Ramos (cell line): ENCODE data around the gene UBASH3B.

ENCODE experiments used
- in situ Hi-C: fragments of 300-500 bp; cut with MboI; formaldehyde crosslinking; loops from one replicate; pipeline ENCODE4 v1.14.3; 2022; ENCODE audit warnings: low sequenced_read_pairs; ENCODE audit not compliant: unreplicated experiment

The UBASH3B gene

DNA sequence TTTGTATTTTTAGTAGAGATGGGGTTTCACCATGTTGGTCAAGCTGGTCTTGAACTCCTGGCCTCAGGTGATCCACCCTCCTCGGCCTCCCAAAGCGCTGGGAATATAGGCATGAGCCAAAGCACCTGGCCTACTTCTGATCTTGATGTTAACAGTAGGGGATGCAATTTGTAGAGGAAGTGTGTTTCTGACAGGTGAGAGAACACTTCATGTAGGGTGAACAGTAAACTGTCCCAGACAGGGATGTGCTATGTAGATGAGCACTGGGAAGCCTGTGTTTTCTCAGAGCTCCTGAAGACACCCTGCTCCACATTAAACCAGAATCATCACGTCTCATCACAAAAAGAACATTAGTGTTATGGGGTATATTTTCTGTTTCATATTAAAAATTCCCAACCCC, 45.1 kb downstream of the UBASH3B start:
- in situ Hi-C loops: loop anchor here (25.0 kb wide), 1 partner anchor 1263 kb away; no protein-coding TSS in a partner anchor

DNA sequence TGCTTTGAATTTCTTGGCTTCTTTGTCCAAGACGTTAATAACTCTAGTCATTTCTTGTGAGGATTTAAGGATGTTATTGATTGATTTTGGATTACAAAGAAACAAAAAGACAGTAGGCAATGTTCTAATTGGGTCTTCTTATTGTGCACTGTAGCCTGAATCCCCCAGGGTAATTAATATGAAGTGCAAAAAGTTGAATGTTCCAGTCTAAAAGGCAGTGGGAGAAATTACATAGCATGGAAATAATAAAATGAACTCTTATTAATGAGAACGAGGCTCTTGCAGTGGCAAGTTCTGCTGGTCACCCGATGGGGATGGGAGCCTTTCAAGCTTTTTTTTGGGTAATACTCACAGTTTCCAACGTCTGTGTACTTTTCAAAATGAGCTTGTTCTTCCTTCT, 45.6 kb downstream of the UBASH3B start:
- in situ Hi-C loops: loop anchor here (25.0 kb wide), 1 partner anchor 1264 kb away; no protein-coding TSS in a partner anchor

DNA sequence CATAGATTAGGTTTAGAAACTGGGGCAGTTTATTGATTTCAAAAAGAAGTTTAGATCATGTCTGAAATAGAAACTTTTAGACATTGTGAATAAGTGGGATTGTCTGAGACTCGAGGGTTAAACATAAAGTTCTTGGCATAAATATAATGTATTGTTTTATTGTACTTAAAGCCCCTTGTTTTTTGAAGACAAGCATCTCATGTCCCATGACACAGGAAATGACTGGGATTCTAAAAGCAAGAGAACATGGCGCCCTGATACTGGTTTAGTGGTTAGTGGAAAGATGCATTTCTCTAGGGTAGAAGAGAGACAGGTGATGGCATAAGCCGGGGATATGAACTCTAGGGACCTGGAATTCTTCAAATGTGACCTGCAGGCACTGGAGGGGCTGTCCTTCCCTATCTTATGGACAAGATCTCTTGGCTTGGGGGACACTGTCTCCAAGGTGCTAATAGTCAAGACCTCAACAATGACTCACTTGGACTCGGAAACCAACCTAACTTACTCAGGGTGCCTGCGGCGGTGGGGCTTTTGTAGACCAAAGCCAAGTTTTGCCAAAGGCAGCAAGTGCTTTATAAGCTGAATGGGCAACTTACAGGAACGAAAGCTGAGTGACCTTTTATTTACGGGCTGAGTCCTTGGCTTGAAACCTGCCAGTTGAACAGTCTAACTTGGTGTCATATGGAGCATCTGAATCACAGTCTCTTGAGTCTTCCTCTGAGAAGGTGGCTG, 48.2 kb downstream of the UBASH3B start:
- in situ Hi-C loops: loop anchor here (25.0 kb wide), 1 partner anchor 1266 kb away; no protein-coding TSS in a partner anchor

DNA sequence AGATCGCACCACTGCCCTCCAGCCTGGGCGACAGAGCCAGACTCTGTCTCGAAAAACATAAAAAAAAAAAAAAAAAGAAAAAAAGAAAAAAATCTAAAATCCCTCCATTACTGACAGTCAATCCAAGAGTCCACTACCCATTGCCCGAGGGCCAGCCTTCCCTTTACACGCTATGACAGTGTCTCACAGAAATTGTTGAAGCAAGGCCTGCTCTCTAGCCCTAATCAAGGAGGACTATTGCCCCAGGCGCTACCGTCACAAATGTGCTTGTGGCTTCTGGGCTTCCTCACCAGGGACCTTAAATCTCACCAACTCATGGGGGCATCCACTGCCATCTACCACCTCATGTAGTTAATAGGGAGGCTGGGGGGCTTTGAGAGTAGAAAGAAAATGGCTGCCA, 49.9 kb downstream of the UBASH3B start:
- in situ Hi-C loops: loop anchor here (25.0 kb wide), 1 partner anchor 1268 kb away; no protein-coding TSS in a partner anchor

DNA sequence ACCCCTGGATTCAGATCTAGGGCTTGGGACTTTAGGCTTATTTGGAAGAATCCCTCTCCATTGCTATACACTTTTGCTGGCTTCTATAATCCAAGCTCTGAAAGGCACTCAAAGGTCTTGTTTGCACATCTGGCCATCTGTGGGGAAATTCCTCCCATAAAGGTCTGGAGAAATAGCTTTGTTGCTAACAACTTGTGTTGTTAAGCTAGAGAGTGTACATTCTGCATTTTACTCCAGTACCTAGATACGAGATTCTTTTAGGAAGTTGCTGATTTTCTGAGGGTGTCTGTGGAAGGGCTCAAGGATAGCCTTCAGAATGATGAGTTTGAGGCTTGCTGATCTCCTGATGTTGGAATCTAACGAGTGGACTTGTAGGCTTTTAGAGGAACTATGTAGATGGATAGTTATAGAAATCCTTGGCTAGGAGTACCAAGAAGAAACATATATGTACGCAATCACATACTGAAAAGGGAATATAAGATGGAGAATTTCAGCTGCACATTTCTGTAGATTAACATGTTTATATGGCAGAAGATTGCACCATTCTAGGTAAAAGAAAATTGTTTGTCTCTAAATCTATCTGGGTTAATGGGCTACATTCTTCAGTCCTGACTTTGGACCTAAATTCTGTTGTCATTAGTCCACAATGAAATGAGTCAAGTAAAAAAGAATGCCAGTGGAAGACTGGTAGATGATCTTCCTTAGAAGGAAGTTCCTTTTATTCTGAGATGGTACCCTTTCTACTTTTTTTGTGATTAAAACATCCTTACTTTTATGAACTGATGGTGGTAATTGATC, 51.0 kb downstream of the UBASH3B start:
- in situ Hi-C loops: loop anchor here (25.0 kb wide), 1 partner anchor 1269 kb away; no protein-coding TSS in a partner anchor

DNA sequence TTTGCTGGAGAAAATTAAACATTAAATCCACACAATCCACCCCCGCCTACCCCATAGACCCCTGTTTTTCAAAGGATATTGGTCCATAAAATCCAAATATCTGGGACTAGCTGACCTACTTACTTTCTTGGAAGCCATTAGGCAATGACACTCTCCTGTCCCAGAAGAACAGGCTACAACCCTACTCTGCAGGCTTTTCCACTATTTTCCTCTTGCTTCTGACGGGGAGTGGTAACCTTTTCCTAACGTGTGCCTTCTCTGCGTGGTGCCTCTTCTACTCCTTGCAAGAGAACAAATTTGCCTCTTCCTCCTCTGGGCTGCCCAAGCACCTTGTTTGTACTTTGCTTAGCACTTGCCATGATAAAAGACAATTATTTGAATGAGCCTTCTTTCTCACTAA, 51.6 kb downstream of the UBASH3B start:
- in situ Hi-C loops: loop anchor here (25.0 kb wide), 1 partner anchor 1270 kb away; no protein-coding TSS in a partner anchor

DNA sequence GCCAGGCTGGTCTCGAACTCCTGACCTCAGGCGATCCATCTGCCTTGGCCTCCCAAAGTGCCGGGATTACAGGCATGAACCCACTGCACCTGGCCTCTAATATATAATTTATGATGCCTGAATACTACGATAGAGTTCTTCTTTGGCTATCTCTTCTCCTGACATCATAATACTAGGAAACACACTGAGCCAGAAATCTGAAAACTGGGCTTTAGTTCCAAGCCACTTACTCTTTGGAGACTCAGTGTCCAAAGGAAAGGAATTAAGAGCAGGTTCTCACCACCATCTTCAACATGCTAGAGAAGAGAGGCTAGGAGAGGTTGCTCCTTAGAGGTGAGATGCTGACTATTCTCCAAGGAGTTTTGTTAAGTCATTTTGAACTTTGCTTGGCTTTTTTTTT, 52.4 kb downstream of the UBASH3B start:
- in situ Hi-C loops: loop anchor here (25.0 kb wide), 1 partner anchor 1271 kb away; no protein-coding TSS in a partner anchor

DNA sequence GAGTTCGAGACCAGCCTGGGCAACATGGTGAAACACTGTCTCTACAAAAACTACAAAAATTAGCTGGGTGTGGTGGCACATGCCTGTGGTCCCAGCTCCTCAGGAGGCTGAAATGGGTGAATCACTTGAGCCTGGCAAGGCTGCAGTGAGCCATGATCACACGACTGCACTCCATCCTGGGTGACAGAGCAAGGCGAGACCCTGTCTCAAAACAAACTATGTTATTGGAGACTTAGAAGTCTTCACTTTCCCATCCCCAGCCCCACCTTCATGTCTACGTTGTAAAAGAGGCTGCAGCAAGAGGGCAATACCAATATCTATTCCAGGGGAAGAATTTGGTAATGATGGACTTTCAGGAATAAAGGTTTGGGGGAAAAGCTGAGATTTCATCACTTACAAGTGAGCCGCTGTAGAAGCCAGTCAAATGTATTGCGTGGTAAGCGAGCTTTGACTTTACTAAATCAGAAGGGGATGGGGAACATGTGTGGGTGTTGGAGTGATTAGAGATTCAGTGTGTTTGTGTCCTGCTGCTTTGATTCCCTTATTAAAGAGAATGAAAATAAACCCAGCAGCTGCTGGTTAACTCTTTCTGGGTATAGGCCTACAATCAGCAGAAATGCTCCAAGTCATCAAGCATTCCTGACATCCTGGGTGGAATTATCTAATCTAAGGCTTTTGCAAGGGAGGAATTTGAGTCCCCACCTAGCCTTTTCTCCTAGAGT, 53.7 kb downstream of the UBASH3B start:
- in situ Hi-C loops: loop anchor here (25.0 kb wide), 1 partner anchor 1272 kb away; no protein-coding TSS in a partner anchor

DNA sequence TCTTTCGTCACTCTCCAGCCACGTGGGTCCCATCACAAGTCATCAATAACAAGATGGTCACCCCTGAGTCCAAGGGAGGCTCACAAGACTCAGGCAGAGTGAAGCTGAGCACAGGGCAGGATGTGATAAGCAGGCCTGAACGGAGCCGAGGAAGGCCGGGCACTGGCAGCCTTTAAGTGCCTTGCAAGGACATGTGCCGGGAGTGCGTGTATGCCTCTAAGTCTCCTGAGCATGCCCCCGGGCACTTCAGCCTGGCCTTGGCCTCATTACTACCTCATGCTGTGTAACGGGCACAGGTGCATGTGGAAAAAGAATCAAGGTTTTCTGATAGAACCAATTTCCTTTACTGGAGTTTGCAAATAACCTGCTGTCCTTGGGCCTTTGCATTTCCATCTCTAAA, 55.8 kb downstream of the UBASH3B start:
- in situ Hi-C loops: loop anchor here (25.0 kb wide), 1 partner anchor 1274 kb away; no protein-coding TSS in a partner anchor

DNA sequence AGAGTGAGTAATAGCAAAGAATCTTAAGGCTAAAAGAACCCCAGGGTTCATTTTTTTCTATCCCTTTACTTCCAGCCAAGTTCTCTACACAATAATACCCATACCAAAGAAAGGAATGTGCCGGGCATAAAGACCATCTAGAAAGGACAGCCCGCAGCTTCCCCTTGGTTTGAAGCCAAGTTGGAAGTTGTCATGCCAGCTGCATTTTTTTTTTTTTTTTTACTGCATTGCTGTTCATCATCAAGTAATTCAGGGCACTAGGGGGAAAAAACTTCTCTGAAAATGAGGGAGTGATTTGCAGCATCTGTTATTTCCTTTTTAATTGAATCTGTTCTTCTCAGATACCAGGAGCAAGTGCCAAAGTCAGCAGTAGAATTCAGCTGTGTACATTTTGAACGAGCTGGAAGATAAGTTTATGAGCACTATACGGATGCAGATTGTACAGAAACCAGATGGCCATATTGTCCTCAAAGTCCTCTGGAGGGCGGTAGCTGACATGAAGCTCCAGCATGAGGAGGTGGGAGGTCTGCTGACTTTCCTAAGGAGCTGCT, 56.4 kb downstream of the UBASH3B start:
- in situ Hi-C loops: loop anchor here (25.0 kb wide), 1 partner anchor 1275 kb away; no protein-coding TSS in a partner anchor

DNA sequence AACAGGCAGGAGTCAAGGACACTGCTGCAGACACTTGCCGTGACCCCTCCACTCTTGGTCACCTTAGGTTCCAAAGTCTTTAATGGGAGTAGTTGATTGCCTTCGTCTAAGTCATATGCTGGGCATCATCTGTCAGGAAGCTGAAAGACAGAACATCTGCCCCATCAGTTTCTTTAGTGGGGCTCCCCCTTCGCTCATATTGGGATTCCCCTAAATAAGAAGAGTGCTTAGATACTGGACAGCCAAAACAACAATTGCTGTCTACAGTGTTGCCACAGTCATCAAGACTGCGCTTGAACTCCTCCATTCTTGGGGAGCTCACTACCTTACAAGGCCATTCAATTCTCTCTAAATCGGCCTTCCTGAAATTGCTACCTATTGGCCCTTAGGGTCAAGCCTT, 58.5 kb downstream of the UBASH3B start:
- in situ Hi-C loops: loop anchor here (25.0 kb wide), 1 partner anchor 1277 kb away; no protein-coding TSS in a partner anchor

DNA sequence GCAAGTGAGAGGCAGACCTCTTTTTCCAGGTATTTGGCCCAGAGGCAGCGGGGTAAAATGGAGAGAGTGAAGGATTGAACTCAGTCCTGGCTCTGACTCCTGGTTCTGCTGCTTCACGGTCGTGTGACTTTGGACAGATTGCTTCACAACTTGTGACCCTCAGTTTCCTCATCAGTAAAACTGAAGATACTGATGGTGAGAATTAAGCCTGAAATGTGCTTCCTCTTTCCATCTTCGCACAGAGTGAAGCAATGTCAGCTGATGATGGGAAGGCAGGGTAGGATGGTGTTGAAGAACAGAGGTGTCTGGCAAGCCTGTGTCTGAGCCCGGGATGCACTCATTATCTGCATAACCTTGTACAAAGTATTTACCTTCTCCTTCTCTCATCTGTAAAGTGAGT, 59.0 kb downstream of the UBASH3B start:
- in situ Hi-C loops: loop anchor here (25.0 kb wide), 1 partner anchor 1277 kb away; no protein-coding TSS in a partner anchor

DNA sequence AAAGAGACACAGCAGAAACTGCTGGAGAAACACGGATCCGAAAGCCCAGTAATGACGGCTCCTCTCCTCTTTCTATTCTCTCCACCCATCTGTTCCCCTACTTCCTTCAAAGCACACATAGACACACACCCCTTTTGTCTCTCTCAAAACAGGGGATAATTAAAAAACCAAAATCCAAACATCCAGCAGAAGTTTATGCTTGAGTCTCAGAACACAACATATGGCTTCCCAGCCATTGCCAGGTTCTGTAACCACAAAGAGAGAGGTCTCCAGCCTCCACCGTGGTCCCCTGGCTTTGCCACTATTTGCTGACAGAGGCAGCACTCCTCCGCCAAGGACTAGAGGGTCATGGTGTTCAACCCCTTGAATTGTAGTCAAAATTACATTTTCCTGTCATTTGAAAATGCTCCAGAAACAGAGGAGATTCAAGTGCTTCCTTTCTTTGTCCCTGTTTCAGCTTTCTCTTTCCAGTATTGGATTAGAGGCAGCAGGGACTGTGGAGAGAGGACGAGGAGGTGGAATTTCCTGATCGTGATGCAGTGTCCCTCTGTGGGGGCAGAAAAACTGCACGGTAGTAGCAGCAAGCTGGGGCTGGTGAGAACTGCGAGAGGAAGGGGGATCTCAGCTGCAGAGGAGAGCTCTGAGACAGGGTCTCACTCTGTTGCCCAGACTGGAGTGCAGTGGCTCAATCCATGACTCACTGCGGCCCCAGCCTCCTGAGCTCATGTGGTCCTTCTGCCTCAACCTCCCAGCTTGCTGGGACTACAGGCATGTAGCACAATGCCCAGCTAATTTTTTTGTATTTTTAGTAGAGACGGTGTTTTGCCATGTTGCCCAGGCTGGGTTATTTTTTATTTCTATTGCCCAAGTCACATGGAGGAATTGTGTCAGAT, 60.3 kb downstream of the UBASH3B start:
- in situ Hi-C loops: loop anchor here (25.0 kb wide), 1 partner anchor 1278 kb away; no protein-coding TSS in a partner anchor

DNA sequence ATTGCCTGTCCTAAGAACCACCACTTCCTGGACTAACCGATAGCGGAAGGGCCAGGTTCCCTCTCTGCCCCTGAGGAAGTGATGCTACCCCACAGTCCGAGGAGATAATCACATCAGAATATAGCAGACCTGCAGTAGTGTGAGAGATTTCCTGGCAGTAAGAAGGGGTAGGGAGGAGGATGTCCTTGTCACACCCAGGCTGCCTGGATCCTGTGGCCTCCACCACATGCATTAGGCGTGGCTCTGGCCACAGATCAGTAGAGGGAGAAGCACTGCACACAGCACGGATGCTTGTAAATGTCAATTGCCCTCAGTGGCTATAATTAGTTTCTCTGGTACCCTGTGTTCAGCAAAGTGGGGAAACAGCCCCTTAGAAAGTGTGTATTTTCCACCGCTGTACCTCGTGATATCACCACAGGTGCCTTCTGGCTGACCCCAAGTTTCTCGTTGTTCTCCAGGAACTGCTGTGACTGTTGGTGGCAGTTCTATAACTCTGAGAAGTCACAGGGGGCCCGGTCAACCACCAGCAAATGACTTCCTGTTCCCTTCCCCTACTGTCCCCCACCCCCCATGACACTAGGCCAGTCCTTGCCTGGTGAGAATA, 61.8 kb downstream of the UBASH3B start:
- in situ Hi-C loops: loop anchor here (25.0 kb wide), 1 partner anchor 1280 kb away; no protein-coding TSS in a partner anchor

DNA sequence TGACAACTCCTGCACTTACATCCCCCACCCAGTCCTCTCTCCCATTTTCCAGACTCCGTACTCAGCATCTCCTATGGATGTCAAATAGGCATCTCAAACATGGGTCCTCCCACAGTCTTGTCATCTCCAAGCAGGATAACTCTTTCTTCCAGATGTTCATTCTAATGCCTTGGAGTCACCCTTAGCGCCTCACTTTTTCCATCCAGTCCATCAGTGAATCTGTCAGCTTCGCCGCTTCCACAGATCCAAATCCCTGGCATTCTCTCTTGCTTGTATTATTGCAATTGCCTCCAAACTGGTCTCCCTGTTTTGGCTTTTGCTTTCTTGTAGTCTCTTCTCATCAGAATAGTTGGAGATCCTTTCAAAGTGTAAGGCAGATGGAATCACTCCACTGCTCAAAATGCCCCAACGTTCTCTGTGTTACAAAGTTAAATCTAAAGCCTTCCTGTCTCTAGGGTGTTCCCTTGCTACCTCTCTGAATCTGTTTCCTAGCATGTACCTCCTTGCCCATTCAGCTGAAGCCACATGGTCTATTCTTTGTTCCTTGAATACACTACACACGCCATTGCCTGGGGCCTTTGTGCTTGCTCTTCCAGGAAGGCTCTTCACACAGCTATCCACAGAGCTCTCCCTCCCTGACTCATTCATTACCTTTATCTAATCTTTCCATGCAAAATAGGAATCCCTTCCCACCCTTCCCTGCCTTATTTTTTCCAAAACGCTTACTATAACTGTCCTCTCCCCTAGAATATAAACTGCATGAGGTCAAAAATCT, 64.8 kb downstream of the UBASH3B start:
- in situ Hi-C loops: loop anchor here (25.0 kb wide), 1 partner anchor 1283 kb away; no protein-coding TSS in a partner anchor

DNA sequence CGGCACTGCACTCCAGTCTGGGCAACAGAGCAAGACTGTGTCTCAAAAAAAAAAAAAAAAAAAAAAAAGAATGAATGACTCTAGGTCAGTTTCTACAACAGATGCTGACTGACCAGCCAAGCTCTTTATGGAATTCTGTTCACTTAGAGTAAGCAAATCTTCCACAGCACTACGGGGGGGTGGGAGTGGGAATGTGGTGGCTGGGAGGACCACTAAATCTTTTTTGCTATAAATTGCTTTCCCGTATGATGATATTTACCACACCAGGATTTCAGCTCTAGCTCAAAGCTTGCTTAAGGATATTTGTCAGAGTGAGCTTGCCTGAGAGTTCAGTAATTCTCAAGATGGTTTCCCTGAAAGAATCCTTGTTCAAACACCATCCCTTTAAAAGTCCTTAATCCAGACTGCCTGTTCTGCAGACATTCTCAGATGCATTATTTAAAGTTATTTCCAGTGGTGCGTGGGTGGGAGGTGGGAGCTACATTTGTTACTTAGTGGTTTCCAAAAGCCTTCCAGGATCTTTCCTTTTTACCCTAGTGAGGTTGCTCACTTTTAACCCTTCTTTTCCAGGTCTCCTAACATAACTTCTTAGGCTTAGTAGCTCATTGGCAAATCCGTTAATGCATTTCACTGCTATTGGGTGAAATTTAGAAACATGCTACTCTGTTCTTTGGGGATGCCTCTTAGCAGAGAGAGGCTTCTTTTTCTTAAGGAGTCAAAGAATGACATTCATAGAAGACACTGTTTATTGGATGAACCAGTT, 65.9 kb downstream of the UBASH3B start:
- in situ Hi-C loops: loop anchor here (25.0 kb wide), 1 partner anchor 1284 kb away; no protein-coding TSS in a partner anchor

DNA sequence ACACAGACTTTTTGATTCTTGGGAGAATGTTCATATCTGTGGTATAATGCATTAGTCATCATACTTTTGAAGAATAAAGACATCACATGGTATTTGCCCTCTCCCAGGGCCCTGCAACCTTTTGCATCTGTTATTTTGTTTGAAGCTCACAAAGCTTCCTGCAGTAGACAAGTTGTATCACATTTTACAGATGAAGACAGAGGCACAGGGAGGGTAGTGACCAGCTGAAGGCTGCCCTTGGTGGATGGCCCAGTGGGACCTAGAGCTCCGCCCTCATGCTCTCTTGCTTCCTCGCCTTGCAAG, 66.4 kb downstream of the UBASH3B start:
- in situ Hi-C loops: loop anchor here (25.0 kb wide), 1 partner anchor 1285 kb away; no protein-coding TSS in a partner anchor
